ENCODE results near the gene FAM186B.
A peak's percentile ranks its signal among the peaks of the same experiment; 100 is the strongest.

DNA sequence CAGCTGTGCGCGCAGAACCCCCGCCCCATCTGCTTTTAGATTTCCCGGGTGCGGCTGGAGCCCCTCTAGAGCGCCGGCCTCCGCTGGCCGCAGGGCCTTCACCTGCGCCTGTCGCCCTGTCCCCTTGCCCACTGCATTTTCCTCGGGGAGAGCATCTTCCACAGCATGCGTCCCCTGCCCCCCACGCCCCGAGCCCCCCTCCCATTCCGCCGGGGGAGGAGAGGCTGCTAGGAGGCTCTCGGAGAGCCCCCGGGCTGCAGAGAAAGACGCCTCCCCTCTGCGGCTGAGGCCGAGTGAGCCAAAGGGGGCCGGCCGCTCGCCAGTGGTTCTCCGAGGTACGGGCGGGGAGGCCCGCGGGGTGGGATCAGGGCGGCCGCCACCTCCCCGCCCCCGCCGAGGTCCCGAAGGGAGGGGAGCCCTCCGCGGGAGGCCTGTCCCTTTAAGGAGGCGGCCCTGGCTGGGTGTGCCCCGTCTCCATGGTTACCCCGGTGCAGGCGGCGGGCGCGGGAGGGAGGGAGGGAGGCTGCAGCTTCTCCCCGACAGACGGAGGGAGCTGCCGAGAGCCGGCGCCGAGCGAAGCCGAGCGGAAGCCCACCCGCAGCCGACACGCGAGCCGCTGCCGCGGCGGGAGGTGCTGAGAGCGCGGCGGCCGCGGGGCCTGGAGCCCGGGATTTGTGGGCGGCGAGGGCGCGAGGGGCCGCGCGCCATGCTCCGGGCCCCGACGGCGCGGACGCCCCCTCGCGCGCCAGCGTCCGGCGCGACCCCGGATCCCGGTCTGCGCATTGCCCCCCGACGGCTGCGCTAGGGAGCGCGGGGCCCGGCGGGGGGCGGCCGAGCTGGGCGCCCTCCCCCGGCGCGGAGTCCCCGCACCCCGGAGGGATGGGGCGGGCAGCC lies 66.7 kb downstream of the FAM186B start, which contains the start of gene KCNH3:
- TF ChIP-seq, protein P1, sequence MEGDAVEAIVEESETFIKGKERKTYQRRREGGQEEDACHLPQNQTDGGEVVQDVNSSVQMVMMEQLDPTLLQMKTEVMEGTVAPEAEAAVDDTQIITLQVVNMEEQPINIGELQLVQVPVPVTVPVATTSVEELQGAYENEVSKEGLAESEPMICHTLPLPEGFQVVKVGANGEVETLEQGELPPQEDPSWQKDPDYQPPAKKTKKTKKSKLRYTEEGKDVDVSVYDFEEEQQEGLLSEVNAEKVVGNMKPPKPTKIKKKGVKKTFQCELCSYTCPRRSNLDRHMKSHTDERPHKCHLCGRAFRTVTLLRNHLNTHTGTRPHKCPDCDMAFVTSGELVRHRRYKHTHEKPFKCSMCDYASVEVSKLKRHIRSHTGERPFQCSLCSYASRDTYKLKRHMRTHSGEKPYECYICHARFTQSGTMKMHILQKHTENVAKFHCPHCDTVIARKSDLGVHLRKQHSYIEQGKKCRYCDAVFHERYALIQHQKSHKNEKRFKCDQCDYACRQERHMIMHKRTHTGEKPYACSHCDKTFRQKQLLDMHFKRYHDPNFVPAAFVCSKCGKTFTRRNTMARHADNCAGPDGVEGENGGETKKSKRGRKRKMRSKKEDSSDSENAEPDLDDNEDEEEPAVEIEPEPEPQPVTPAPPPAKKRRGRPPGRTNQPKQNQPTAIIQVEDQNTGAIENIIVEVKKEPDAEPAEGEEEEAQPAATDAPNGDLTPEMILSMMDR (conservative IDR thresholded peaks at IDR 0.05; ENCODE audit: low read depth in 2 of 2), result no peak
- peak; percentile 71 for TF ChIP-seq EZH2 (IDR thresholded peaks at IDR 0.05; ENCODE audit: low read depth, unreplicated experiment)
- TF ChIP-seq EZH2phosphoT487 (IDR thresholded peaks at IDR 0.05; ENCODE audit: unreplicated experiment), result no peak

All from GM23338 (cell line).